SK-N-SH (cell line): Measurements from ENCODE around the gene ARHGAP29.

Experiments
- ELF1 ChIP-seq: IDR thresholded peaks from 2 replicates; pipeline ENCODE4 v1.4.0; 2012
- EP300 ChIP-seq, 2 experiments: IDR thresholded peaks; 2 replicates each; pipeline versions ENCODE4 v1.4.0 to v1.6.1; 2012; ENCODE audit warnings: borderline replicate concordance in 1 of 2, low read depth in 1 of 2, low read length in 1 of 2
- FOXM1 ChIP-seq: IDR thresholded peaks from 2 replicates; pipeline ENCODE4 v1.4.0; 2012; ENCODE audit warnings: low read depth, mild to moderate bottlenecking
- GATA2 ChIP-seq: sonication (generic); formaldehyde crosslinking; IDR thresholded peaks from 2 replicates; pipeline ENCODE4 v1.5.0; 2020; ENCODE audit warnings: mild to moderate bottlenecking, missing genetic modification reagents
- JUND ChIP-seq: IDR thresholded peaks from 2 replicates; pipeline ENCODE4 v1.4.0; 2012
- POLR2AphosphoS5 ChIP-seq: IDR thresholded peaks from 2 replicates; pipeline ENCODE4 v1.6.1; 2012; ENCODE audit warnings: low read depth, low read length
- RCOR1 ChIP-seq: fragments of 150-350 bp; IDR thresholded peaks from 2 replicates; pipeline ENCODE4 v1.6.1; 2017; ENCODE audit warnings: antibody characterized with exemption, low read length
- SIN3A ChIP-seq: IDR thresholded peaks from 2 replicates; pipeline ENCODE4 v1.6.1; 2012; ENCODE audit warnings: low read depth, mild to moderate bottlenecking, low read length, moderate library complexity, borderline replicate concordance
- TF ChIP-seq, protein P1 (sequence below): fragments of 200-600 bp; sonication (generic); IDR thresholded peaks from 2 replicates; pipeline ENCODE4 v1.6.1; 2017; ENCODE audit warnings: antibody characterized with exemption, mild to moderate bottlenecking, moderate library complexity
- TF ChIP-seq, protein P2 (sequence below): IDR thresholded peaks from 2 replicates; pipeline ENCODE4 v1.4.0; 2012; ENCODE audit warnings: low read depth, borderline replicate concordance
- TF ChIP-seq, protein P3 (sequence below): fragments of 150-350 bp; IDR thresholded peaks from 2 replicates; pipeline ENCODE4 v1.6.1; 2017; ENCODE audit warnings: antibody characterized with exemption, low read length, low read depth, borderline replicate concordance
- TF ChIP-seq, protein P4 (sequence below): IDR thresholded peaks from 2 replicates; pipeline ENCODE4 v1.6.1; 2012; ENCODE audit warnings: mild to moderate bottlenecking, low read depth, low read length, moderate library complexity
- TF ChIP-seq, protein P5 (sequence below): IDR thresholded peaks from 2 replicates; pipeline ENCODE4 v1.4.0; 2012; ENCODE audit warnings: low read depth, borderline replicate concordance
- TF ChIP-seq, protein P6 (sequence below): IDR thresholded peaks from 2 replicates; pipeline ENCODE4 v1.4.0; 2012; ENCODE audit warnings: low read depth

DNA sequence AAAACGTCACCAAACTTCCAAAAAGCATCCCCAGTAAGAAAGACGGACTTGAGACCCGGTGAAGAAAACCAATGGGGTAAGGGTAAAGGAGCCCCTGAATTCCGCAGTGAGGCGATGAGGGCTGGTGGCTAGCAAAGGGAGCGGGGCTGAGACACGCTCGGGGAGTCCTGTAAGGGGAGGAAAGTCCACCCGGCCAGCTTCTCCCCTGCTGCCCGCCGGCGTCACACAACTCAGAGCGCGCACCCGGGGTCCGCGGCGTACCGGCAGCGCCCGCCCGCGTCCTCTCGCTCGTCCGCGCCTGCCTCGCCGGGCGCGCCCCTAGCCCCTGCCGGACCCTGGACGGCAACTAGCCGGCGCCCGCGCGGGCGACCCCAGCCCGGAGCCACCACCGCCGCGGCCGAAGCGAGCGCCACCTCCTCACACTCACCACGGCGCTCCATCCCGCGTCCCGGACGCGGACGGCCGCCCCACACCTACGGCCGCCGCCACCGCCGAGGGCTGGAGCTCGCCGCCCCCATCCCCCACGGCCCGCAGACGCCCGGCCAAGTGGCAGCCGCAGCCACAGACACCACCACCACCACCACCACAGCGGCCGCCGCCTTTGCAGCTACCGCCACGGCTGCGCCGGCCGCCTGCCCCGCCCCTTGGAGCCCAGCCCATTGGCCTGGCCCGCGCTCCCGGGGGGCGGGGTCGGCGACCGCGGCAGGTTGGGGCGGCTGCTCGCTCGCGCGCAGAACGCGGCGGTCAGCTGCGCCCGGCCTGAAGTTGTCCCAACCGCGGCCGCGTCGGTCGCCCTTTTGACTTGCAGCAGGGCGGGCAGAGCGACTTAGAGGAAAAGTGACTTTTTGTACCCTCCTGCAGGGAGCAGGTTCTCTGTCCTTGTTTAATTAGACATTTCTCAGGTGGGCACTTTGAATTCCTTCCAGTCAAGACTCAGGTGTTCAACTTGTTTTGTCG is 10.0 kb upstream of the ARHGAP29 start:
- peak; percentile 43; the same call in 1 of the 2 replicates for TF ChIP-seq POLR2AphosphoS5
- TF ChIP-seq EP300 (IDR thresholded peaks at IDR 0.05; ENCODE audit: borderline replicate concordance in 1 of 2, low read depth in 1 of 2, low read length in 1 of 2) = no peak
- TF ChIP-seq, protein P1, sequence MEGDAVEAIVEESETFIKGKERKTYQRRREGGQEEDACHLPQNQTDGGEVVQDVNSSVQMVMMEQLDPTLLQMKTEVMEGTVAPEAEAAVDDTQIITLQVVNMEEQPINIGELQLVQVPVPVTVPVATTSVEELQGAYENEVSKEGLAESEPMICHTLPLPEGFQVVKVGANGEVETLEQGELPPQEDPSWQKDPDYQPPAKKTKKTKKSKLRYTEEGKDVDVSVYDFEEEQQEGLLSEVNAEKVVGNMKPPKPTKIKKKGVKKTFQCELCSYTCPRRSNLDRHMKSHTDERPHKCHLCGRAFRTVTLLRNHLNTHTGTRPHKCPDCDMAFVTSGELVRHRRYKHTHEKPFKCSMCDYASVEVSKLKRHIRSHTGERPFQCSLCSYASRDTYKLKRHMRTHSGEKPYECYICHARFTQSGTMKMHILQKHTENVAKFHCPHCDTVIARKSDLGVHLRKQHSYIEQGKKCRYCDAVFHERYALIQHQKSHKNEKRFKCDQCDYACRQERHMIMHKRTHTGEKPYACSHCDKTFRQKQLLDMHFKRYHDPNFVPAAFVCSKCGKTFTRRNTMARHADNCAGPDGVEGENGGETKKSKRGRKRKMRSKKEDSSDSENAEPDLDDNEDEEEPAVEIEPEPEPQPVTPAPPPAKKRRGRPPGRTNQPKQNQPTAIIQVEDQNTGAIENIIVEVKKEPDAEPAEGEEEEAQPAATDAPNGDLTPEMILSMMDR = no peak
- TF ChIP-seq JUND = no peak
- no peak for TF ChIP-seq ELF1
- TF ChIP-seq FOXM1 = no peak
- TF ChIP-seq SIN3A = peak; percentile 22; the same call in 1 of the 2 replicates
- no peak for TF ChIP-seq RCOR1
- TF ChIP-seq, protein P2, sequence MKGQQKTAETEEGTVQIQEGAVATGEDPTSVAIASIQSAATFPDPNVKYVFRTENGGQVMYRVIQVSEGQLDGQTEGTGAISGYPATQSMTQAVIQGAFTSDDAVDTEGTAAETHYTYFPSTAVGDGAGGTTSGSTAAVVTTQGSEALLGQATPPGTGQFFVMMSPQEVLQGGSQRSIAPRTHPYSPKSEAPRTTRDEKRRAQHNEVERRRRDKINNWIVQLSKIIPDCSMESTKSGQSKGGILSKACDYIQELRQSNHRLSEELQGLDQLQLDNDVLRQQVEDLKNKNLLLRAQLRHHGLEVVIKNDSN = no peak
- TF ChIP-seq, protein P3, sequence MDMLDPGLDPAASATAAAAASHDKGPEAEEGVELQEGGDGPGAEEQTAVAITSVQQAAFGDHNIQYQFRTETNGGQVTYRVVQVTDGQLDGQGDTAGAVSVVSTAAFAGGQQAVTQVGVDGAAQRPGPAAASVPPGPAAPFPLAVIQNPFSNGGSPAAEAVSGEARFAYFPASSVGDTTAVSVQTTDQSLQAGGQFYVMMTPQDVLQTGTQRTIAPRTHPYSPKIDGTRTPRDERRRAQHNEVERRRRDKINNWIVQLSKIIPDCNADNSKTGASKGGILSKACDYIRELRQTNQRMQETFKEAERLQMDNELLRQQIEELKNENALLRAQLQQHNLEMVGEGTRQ = no peak
- TF ChIP-seq, protein P4, sequence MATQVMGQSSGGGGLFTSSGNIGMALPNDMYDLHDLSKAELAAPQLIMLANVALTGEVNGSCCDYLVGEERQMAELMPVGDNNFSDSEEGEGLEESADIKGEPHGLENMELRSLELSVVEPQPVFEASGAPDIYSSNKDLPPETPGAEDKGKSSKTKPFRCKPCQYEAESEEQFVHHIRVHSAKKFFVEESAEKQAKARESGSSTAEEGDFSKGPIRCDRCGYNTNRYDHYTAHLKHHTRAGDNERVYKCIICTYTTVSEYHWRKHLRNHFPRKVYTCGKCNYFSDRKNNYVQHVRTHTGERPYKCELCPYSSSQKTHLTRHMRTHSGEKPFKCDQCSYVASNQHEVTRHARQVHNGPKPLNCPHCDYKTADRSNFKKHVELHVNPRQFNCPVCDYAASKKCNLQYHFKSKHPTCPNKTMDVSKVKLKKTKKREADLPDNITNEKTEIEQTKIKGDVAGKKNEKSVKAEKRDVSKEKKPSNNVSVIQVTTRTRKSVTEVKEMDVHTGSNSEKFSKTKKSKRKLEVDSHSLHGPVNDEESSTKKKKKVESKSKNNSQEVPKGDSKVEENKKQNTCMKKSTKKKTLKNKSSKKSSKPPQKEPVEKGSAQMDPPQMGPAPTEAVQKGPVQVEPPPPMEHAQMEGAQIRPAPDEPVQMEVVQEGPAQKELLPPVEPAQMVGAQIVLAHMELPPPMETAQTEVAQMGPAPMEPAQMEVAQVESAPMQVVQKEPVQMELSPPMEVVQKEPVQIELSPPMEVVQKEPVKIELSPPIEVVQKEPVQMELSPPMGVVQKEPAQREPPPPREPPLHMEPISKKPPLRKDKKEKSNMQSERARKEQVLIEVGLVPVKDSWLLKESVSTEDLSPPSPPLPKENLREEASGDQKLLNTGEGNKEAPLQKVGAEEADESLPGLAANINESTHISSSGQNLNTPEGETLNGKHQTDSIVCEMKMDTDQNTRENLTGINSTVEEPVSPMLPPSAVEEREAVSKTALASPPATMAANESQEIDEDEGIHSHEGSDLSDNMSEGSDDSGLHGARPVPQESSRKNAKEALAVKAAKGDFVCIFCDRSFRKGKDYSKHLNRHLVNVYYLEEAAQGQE = no peak
- TF ChIP-seq, protein P5, sequence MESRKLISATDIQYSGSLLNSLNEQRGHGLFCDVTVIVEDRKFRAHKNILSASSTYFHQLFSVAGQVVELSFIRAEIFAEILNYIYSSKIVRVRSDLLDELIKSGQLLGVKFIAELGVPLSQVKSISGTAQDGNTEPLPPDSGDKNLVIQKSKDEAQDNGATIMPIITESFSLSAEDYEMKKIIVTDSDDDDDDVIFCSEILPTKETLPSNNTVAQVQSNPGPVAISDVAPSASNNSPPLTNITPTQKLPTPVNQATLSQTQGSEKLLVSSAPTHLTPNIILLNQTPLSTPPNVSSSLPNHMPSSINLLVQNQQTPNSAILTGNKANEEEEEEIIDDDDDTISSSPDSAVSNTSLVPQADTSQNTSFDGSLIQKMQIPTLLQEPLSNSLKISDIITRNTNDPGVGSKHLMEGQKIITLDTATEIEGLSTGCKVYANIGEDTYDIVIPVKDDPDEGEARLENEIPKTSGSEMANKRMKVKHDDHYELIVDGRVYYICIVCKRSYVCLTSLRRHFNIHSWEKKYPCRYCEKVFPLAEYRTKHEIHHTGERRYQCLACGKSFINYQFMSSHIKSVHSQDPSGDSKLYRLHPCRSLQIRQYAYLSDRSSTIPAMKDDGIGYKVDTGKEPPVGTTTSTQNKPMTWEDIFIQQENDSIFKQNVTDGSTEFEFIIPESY = no peak
- no peak for TF ChIP-seq GATA2
- TF ChIP-seq, protein P6, sequence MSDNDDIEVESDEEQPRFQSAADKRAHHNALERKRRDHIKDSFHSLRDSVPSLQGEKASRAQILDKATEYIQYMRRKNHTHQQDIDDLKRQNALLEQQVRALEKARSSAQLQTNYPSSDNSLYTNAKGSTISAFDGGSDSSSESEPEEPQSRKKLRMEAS = no peak
